Stomach (tissue), 4 donors: Measurements from ENCODE around the gene MEGF10.

Source experiments
- CTCF ChIP-seq, 7 experiments: fragments of 450-650 bp in 4 of 7; fragments of 200-600 bp in 3 of 7; sonication (generic) in 3 of 7; IDR thresholded peaks; one replicate each; pipeline ENCODE4 v1.5.1; 2016 to 2019; ENCODE audit warnings: antibody characterized with exemption in 7 of 7, control low read depth in 2 of 7, mild to moderate bottlenecking in 1 of 7
- EP300 ChIP-seq: sonication (generic); formaldehyde crosslinking; IDR thresholded peaks from one replicate; pipeline ENCODE4 v1.6.1; 2017; ENCODE audit warnings: antibody characterized with exemption
- POLR2A ChIP-seq, 4 donors: fragments of 450-650 bp; IDR thresholded peaks; one replicate each; pipeline ENCODE4 v1.6.1; 2016; ENCODE audit warnings: antibody characterized with exemption in 4 of 4, control low read depth in 2 of 4, mild to moderate bottlenecking in 1 of 4, moderate library complexity in 1 of 4
- POLR2AphosphoS5 ChIP-seq, 3 donors: sonication (generic); formaldehyde crosslinking; IDR thresholded peaks; one replicate each; pipeline ENCODE4 v1.6.1; 2016; ENCODE audit warnings: antibody characterized with exemption in 3 of 3

- TF ChIP-seq POLR2A (IDR thresholded peaks at IDR 0.05) (no peak), POLR2AphosphoS5 (IDR thresholded peaks at IDR 0.05) (no peak), CTCF (IDR thresholded peaks at IDR 0.05) (no peak), EP300 (no peak)
These were observed 41.5 kb downstream of the MEGF10 start for GRCh38 chr5:127331890-127332649.
